ENCODE data around the gene AMER1.

DNA sequence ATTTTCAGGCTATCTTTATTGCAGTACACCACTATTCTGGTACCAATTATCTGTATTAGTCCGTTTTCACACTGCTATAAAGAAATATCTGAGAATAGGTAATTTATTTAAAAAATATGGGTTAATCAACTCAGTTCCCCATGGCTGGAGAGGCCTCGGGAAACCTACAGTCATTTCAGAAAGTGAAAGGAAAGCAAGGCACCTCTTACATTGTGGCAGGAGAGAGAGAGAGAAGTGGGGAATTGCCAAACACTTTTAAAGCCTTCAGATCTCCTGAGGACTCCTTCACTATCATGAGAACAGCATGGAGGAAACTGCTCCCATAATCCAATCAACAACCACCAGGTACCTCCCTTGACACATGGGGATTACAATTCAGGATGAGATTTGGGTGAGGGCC, 54.7 kb downstream of the AMER1 start:
- TF ChIP-seq, protein P1, sequence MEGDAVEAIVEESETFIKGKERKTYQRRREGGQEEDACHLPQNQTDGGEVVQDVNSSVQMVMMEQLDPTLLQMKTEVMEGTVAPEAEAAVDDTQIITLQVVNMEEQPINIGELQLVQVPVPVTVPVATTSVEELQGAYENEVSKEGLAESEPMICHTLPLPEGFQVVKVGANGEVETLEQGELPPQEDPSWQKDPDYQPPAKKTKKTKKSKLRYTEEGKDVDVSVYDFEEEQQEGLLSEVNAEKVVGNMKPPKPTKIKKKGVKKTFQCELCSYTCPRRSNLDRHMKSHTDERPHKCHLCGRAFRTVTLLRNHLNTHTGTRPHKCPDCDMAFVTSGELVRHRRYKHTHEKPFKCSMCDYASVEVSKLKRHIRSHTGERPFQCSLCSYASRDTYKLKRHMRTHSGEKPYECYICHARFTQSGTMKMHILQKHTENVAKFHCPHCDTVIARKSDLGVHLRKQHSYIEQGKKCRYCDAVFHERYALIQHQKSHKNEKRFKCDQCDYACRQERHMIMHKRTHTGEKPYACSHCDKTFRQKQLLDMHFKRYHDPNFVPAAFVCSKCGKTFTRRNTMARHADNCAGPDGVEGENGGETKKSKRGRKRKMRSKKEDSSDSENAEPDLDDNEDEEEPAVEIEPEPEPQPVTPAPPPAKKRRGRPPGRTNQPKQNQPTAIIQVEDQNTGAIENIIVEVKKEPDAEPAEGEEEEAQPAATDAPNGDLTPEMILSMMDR (IDR thresholded peaks at IDR 0.05; ENCODE audit: low read length), result no peak
- TF ChIP-seq EZH2 (IDR thresholded peaks at IDR 0.05; ENCODE audit: borderline replicate concordance, low read length), result no peak

All from OCI-LY1 (cell line).